WERI-Rb-1 (cell line): Measurements from ENCODE around the gene AKAP6.

Experiments
- DNase-seq: peaks from one replicate; pipeline ENCODE4 v3.0.0-alpha.2; 2020
- H3K27ac ChIP-seq: fragments of 250-450 bp; sonication (Bioruptor Pico); 2 replicates; pipeline ENCODE4 v1.5.1; 2020; ENCODE audit warnings: mild to moderate bottlenecking, moderate library complexity
- H3K27me3 ChIP-seq: fragments of 250-450 bp; sonication (Bioruptor Pico); 2 replicates; pipeline ENCODE4 v1.5.1; 2021; ENCODE audit warnings: mild to moderate bottlenecking, low read depth, moderate library complexity; ENCODE audit not compliant: insufficient read depth, severe bottlenecking
- H3K36me3 ChIP-seq: fragments of 250-450 bp; sonication (Bioruptor Pico); 2 replicates; pipeline ENCODE4 v1.5.1; 2020; ENCODE audit warnings: mild to moderate bottlenecking, moderate library complexity
- H3K4me3 ChIP-seq: 2 replicates; pipeline ENCODE4 v1.5.1; 2011; ENCODE audit warnings: low read depth, mild to moderate bottlenecking, control low read depth, low read length
- H3K9me3 ChIP-seq: fragments of 250-450 bp; sonication (Bioruptor Pico); 2 replicates; pipeline ENCODE4 v1.5.1; 2021; ENCODE audit warnings: mild to moderate bottlenecking, moderate library complexity; ENCODE audit not compliant: severe bottlenecking
- CTCF ChIP-seq: IDR thresholded peaks from 2 replicates; pipeline ENCODE4 v1.5.1; 2011; ENCODE audit warnings: low read depth, mild to moderate bottlenecking, control low read depth, inconsistent platforms, low read length

AKAP6 gene

GRCh38 chr14:32560209-32560857 is 231.2 kb downstream of the AKAP6 start:
- no peaks in the 10 kb centered on the region for H3K27me3 ChIP-seq
- DNase-seq = peak; percentile 61
- no peaks in the 10 kb centered on the region for H3K9me3 ChIP-seq
- H3K36me3 ChIP-seq = no peaks in the 10 kb centered on the region
- no peak overlapping the region for H3K4me3 ChIP-seq
- no peak overlapping the region for H3K27ac ChIP-seq
- TF ChIP-seq CTCF = peak; percentile 83

- no peak overlapping the region for H3K4me3 ChIP-seq
- no peaks in the 10 kb centered on the region for H3K36me3 ChIP-seq
- DNase-seq = no peak
- H3K27me3 ChIP-seq = no peaks in the 10 kb centered on the region
- no peaks in the 10 kb centered on the region for H3K9me3 ChIP-seq
- no peak overlapping the region for H3K27ac ChIP-seq
- no peak for TF ChIP-seq CTCF
Measured at GRCh38 chr14:32561520-32561919, 232.4 kb downstream of the AKAP6 start.

- Histone ChIP-seq H3K4me3 (no peak overlapping the region), H3K9me3 (no peaks in the 10 kb centered on the region), H3K27me3 (no peaks in the 10 kb centered on the region), H3K36me3 (no peaks in the 10 kb centered on the region), H3K27ac (no peak overlapping the region)
- TF ChIP-seq CTCF = no peak
- DNase-seq = no peak
Measured at GRCh38 chr14:32564596-32564995, 235.5 kb downstream of the AKAP6 start.

GRCh38 chr14:32565256-32565655 is 236.2 kb downstream of the AKAP6 start:
- no peak for TF ChIP-seq CTCF
- no peak overlapping the region for H3K27ac ChIP-seq
- no peak overlapping the region for H3K4me3 ChIP-seq
- no peaks in the 10 kb centered on the region for H3K36me3 ChIP-seq
- H3K27me3 ChIP-seq = no peaks in the 10 kb centered on the region
- H3K9me3 ChIP-seq = no peaks in the 10 kb centered on the region
- DNase-seq = no peak

- H3K4me3 ChIP-seq = no peak overlapping the region
- no peak for TF ChIP-seq CTCF
- no peaks in the 10 kb centered on the region for H3K9me3 ChIP-seq
- H3K27me3 ChIP-seq = no peaks in the 10 kb centered on the region
- H3K27ac ChIP-seq = no peak overlapping the region
- H3K36me3 ChIP-seq = no peaks in the 10 kb centered on the region
- DNase-seq = no peak
Measured at GRCh38 chr14:32567543-32568384, 238.7 kb downstream of the AKAP6 start.

- H3K36me3 ChIP-seq = no peaks in the 10 kb centered on the region
- no peak for DNase-seq
- H3K27ac ChIP-seq = no peak overlapping the region
- TF ChIP-seq CTCF = no peak
- H3K9me3 ChIP-seq = no peaks in the 10 kb centered on the region
- no peaks in the 10 kb centered on the region for H3K27me3 ChIP-seq
- H3K4me3 ChIP-seq = no peak overlapping the region
Measured at GRCh38 chr14:32571551-32571950, 242.5 kb downstream of the AKAP6 start.
